GM21825 (cell line): Measurements from ENCODE around the gene HTT.

Experiments used
- ATAC-seq: cut with Tn5 transposase; IDR thresholded peaks from one replicate; pipeline ENCODE4 v1.9.1; 2021; ENCODE audit warnings: mild to moderate bottlenecking, moderate library complexity; ENCODE audit not compliant: unreplicated experiment

HTT gene

DNA sequence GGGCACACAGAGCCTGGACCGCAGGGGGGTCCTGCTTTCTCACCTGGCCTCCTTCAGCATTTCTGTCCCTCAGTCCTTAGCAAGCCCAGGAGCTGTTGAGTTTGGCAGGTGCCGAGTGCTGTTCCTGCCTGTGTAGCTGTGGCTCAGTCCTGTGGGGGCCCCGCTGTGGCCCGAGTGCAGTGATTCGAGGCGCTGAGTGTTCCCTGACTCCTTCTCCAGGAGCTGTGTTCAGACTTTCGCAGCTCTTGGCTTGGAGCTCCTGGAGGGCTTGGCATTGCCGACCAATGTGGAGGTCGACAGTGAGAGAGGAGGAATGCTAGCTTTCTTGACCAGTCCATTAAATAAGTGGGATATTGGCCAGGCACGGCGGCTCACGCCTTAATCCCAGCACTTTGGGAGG lies 124.4 kb downstream of the HTT start:
- no peak for ATAC-seq

DNA sequence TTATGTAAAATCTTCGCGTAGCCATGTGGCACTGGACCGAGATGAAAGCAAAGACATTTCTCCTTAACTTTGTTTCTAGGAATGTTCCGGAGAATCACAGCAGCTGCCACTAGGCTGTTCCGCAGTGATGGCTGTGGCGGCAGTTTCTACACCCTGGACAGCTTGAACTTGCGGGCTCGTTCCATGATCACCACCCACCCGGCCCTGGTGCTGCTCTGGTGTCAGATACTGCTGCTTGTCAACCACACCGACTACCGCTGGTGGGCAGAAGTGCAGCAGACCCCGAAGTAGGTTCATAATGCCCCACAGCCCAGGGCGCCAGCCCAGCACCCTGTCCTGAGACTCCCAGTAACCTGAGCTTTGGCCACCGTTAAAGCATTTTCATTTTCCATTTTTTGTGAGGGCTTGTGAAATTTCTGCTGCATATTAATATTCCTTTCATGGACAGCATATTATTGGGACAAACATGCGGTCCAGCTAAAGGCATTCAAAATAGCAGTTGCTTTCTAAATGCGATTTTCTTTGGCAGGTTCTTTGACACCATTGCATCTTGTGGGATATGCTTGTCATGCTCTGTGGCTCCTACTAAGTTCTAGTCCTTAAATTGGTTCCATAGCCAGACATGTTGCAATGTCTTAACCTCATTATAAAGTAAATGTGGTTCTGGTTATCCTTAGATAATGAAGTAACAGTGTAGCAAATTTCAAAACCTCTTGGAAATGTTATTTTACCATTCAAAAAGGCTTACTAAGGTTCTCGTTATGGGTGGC lies 125.4 kb downstream of the HTT start:
- ATAC-seq: no peak

DNA sequence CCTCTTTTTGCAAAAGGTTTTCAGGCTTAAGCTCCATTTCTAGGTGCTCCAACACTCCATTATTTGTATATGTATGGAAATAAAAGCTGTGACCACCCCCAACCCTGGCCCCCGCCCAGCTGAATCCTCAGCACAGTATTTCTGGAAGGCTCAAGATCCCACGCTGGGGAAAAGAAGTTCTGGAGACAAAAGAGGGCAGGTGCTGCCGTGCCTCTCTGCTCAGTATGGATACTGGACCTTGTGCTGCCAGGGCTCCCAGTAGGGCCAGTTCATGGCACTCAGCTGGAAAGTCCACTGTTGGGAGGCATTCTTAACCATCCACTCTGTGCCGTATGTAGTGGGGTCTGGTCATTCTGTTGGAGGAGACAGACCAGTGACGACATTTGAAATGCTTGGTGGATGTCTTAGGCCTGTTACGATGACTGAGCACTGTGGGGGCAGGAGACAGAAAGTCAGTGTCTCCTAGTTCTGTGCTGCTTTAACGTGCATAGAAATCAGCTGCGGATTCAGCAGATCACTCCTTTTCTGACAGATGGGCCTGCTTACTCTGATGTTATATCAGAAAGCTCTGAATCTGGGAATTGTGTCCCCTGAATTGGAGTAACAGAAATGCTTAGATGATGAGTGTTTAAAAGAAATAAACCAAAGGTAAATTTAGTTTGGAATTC lies 126.1 kb downstream of the HTT start:
- no peak for ATAC-seq

DNA sequence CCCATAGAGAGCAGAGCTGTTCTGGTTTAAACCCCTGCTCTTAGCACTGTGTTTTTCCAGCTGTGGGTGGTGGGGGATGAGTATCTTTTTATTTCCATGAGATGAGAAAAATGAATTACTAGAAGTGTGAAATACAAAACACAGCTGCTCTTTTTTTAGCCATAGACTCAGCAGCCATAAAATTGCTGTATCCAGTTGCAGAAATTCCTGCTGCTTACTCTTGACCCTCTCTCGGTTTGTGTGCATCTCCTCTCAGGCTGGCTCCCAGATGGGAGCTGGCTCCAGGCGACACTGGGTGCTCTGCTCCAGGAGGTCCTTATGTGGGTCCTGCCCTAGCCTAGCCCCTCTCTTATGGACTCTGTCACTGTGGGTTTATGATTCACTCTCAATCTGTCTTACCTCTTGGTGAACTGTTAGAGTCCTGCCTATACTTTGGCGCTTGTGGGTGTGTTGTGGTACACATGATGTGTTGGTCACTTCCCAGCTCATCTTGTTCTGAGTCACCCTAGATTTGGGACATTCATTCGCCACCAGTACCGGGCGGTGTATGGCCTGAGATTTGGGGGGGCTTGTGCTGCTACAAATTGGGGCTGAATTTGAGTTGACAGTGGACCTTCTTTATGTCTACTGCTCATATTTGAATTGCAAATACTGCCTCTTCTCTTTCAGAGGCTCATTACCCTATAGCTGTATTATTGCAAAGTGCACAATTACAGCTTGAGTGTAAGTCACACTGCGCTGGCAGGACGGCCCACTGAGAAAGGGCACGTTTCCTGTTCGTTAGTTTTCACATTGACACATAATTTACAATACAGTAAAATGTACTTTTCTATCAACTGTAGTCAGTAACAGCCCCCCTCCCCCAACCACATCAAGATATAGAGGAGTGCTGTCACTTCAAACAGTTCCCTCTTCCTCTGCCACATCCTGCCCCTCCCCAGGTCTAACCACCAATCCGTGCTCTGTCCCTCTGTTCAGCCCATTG lies 127.5 kb downstream of the HTT start:
- ATAC-seq: peak; percentile 53

DNA sequence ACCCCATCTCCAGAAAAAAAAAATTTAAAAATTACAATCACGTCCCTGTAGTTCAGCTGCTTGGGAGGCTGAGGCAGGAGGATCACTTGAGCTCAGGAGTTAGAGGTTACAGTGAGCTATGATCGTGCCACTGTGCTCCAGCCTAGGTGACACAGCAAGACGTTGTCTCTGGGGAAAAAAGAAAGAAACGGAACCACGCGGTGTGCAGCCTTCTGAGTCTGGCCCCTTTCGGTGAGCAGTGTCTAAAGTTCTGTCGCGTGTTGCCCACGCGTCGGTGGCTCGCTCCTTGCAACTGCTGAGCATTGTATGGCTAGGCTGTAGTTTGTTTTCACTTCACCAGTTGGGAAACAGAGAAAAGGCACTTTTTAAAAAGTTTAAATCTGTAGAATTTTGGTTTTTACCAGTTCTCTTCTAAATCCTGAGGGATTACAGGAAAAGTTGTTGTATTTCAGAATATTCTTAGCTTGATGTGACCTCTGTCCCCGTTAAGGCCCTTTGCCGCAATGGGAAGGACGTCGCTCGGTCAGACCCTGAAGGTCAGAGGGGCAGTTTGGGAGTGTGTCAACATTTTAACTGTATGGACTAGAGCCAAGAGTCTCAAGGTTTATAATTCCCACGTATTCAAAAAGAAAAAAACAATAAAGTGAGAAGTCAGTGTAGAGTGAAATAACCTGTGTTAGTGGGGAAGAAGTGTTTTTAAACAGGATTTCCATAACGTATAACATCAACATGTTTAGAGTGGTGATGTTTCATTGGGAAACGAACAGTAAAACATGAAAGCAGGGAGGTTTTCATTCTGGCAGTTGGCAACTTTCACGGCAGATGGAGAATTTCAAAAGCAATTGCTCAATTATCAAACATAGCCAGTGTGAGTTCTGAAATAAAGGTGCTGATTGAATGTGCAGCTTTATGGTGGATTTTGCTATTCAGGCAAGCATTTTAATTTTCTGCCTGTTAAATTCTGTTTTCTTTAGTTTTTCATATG lies 128.6 kb downstream of the HTT start:
- ATAC-seq: peak; percentile 28

DNA sequence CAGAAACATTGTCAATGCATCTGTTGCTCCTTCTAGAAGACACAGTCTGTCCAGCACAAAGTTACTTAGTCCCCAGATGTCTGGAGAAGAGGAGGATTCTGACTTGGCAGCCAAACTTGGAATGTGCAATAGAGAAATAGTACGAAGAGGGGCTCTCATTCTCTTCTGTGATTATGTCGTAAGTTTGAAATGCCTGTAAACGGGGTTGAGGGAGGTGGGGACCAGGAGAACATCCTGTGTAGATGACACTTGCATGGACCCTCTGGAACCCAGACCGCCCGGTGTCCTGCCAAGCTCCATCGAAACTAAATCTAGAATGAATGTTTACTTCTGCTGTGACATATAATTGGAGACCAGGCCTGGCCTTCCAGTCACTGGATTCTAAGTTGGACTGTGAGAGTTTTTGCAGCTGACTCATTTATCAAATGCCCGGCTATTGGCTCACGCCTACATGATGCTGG lies 129.5 kb downstream of the HTT start:
- ATAC-seq: no peak

DNA sequence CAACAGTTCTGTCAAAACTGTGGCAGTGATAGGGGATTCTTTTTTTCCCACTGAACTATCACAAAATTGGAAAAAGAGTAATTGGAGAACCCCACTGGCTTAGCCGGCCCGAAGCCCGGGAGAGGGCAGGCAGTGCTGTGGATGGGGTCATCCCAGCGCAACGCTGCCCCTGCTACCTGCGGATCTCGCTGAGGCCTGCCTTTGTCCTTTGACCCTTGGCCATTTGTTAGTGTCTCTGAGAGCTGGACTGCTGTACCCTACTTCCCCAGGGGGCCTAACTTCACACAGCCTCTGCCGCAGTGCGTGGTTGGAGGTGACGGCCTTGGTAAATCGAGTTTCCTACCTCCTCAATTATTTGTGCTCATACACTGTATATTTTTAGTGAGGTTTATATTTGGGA lies 131.5 kb downstream of the HTT start:
- no peak for ATAC-seq

DNA sequence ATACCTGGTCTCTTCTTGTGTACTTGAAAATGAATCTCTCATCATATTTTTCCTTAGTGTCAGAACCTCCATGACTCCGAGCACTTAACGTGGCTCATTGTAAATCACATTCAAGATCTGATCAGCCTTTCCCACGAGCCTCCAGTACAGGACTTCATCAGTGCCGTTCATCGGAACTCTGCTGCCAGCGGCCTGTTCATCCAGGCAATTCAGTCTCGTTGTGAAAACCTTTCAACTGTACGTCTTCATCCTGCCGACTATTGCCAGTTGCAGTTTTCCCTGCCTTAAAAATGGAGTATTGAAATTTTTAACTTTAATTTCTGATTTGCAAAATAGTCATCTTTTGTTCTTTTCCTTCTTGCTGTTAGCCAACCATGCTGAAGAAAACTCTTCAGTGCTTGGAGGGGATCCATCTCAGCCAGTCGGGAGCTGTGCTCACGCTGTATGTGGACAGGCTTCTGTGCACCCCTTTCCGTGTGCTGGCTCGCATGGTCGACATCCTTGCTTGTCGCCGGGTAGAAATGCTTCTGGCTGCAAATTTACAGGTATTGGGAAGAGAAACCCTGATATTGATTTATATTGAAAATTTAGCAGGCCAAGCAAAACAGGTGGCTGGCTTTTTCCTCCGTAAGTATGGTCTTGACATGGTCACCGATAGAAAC lies 132.1 kb downstream of the HTT start:
- ATAC-seq: no peak

DNA sequence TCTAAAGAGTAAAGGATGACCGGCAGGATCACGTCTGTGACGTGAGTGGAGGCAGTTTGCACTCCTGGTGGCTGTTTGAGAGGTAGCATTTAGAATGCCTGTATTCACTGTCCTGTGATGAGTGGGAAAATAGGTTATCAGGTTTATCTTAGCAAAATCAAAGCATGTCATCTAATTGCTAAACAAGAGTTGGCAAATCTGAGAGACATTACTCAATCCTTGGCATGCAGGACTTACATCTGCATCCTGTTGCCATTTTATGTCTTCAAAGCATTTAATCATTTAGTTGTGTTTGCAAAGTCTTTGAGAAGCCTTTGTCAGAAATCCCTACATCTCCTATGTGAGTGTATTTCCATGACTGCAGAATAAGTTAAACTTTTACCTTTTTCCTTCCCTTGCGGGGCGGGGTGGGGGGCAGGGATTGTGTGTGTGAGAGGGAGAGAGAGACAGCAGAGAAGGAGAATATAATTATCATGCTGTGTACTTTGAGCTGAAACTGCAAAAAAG lies 133.1 kb downstream of the HTT start:
- ATAC-seq: no peak

DNA sequence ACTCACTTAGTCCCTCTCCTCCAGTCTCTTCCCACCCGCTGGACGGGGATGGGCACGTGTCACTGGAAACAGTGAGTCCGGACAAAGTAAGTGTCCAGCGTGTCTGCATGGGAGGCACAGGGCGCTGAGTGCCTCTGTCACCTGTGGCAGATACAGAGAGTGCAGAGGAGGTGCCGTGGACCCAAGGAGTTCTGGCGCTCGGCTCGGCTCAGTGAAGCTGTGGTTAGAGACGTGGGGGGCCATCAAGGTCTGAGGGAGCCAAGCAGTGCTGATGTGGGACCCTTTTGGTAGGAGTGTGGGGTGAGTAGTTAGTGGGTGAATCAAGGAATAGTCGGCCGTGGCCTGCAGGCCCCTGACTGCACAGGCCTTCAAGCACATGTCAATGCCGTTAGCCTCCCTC lies 134.3 kb downstream of the HTT start:
- ATAC-seq: no peak

DNA sequence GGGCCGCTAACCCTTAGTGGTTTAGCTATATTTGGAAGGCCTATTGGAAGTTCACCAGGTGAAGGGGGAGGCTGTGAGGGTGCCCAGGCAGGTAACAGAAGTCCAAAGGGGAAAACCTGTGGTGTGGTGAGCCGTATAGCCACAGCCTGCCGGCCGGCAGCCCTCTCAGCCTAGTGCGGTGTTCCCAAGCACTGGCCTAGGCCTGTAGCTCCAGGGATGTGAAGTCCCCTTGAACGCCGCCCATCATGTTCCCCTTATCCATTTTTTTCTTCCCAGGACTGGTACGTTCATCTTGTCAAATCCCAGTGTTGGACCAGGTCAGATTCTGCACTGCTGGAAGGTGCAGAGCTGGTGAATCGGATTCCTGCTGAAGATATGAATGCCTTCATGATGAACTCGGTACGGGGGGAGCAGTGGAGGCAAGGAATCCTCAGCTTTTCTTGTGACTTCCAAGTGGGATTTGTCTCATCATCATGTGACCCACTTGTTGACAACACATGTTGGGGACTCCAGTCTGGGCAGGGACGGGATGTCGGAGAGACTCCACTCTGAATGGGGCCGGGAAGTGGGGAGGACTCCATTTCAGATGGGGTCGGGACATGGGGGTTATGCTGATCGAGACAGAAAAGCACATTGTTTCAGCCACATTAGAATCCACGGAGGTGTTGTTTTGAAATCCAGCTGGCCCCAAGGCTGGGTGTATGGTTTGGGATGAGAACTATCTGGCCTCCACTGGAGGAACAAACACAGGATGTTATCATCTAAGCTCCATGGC lies 135.3 kb downstream of the HTT start:
- ATAC-seq: no peak

DNA sequence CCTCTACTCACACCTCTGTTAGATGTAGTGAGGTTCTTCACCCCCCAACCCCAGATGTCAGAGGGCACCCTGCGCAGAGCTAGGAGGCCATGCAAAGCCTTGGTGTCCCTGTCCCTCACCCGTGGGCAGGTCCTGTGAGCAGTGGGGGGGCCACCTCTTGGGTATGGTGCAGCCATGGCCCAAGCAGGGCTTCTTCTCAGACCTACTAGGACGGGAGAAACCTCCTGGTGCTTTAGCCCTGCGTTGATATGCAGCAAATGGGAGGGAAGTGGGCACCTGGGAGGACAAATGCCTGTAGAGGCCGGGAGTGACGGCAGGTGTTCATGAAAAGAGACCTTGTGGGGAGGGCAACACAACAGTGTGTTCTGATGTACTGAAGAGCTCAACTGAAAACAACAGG lies 136.0 kb downstream of the HTT start:
- no peak for ATAC-seq

DNA sequence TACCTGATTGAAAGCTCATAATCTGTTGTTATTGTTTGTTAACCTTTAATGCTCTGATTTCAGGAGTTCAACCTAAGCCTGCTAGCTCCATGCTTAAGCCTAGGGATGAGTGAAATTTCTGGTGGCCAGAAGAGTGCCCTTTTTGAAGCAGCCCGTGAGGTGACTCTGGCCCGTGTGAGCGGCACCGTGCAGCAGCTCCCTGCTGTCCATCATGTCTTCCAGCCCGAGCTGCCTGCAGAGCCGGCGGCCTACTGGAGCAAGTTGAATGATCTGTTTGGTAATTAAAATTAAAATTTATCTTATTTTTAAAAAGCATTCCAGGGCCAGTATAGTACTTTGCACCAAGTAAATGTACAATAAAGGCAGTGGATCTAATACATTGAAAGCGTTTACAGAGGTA lies 137.4 kb downstream of the HTT start:
- ATAC-seq: no peak

DNA sequence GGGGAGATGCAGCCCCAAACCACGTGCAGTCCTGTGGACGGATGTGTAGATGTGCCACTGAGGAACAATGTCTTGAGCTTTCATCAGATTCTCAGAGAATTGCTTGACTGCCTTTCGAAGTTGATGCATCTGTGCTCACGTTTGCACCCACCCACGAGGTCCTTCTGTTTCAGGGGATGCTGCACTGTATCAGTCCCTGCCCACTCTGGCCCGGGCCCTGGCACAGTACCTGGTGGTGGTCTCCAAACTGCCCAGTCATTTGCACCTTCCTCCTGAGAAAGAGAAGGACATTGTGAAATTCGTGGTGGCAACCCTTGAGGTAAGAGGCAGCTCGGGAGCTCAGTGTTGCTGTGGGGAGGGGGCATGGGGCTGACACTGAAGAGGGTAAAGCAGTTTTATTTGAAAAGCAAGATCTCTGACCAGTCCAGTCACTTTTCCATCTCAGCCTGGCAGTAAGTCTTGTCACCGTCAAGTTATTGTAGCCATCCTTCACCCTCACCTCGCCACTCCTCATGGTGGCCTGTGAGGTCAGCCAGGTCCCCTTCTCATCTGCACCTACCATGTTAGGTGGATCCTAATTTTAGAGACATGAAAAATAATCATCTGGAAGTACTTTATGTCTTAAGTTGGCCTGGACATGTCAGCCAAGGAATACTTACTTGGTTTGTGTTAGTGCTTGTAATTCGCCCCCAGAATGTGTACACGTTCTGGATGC lies 138.1 kb downstream of the HTT start:
- no peak for ATAC-seq

DNA sequence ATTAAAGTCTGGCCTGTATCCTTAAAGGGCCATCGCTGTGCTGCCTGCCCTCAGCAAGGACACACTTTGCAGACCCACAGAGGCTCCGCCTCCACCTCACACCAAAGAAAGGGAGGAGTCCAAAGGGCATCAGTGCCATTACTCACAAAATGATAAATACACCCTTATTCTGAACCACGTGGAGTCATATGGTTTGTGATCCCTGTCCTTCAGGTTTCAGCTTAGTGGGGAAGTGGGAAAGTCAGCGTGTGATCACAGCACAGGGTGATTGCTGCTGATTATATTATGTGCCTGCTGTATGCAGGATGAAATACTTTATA lies 138.6 kb downstream of the HTT start:
- no peak for ATAC-seq

DNA sequence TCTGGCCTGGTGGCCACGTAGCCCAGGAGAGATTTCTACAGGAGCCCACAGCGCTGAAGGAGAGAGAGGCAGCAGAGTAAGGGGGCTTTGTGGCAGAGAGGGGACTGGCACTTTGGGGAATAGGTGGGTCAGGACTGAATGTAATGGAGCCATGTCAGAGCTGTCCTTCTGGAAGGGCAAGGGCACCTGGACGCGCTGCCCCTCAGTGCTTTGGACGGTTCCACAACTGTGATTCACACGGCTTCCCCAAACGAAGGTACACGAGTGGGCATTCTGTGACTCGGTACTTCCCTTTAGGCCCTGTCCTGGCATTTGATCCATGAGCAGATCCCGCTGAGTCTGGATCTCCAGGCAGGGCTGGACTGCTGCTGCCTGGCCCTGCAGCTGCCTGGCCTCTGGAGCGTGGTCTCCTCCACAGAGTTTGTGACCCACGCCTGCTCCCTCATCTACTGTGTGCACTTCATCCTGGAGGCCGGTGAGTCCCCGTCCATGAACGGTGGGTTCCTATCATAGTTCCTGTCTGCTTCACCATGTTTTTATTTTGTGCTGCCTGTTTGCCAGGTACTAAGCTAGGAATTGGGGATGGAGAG lies 139.3 kb downstream of the HTT start:
- ATAC-seq: no peak

DNA sequence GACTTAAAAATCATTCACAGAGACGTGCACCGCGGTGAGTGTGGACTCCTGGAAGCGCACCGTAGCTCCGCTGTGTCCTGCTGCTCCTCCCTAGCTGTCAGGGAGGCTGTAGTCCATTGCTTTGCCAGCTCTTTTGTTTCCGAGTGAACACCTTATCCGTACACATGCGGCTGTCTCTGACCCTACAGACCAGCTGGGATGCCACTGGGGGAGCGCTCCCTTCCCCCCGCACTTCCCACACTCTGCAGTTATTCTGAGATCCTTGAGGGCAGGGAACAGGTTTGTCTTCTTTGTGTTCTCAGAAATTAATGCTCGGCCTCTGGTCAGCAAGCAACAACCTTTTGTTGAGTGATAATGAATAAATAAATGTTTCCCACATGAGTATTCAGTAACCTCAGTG lies 140.8 kb downstream of the HTT start:
- ATAC-seq: no peak

DNA sequence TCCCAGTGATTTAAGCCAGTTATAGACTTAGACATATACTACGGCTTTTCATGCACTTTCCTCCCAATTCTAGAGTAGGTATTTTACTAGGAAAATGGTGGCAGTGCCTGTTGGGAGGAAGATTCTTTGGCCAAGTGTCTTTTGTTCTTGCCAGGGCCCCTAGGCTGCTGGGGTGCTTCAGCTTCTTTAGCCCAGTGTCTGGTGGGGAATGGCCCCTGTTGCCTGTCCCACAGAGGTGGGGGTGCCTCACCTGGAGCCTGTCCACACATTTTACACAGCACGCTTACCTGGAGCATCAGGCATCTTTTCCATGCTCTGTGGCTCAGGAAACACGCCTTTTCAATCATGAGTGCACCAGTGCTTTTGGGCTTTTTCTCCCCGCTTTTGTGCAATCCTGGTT lies 141.3 kb downstream of the HTT start:
- ATAC-seq: no peak
